Osteoblast (primary cell): ENCODE results near the gene FRMD4A. TPM values are rescaled to one million over a fixed set of nuclear protein-coding genes. Genes with fewer than 3 reads are reported as not detected.

Experiments
- DNase-seq: peaks from one replicate; pipeline ENCODE4 v3.0.0; 2011; ENCODE audit warnings: low spot score, mixed read lengths; ENCODE audit not compliant: insufficient read length; ENCODE audit errors: missing footprints
- H2AFZ ChIP-seq: 2 replicates; pipeline ENCODE4 v1.6.0; 2011; ENCODE audit warnings: mild to moderate bottlenecking, low read length
- H3K27ac ChIP-seq: 2 replicates; pipeline ENCODE4 v1.5.1; 2011; ENCODE audit warnings: mild to moderate bottlenecking, low read depth, low read length, moderate library complexity
- H3K27me3 ChIP-seq: 2 replicates; pipeline ENCODE4 v1.6.0; 2012; ENCODE audit warnings: mild to moderate bottlenecking, control low read depth, inconsistent platforms, low read length, moderate library complexity; ENCODE audit not compliant: insufficient read depth
- H3K36me3 ChIP-seq: 2 replicates; pipeline ENCODE4 v1.5.1; 2011; ENCODE audit warnings: mild to moderate bottlenecking, low read length, control low read depth, moderate library complexity; ENCODE audit not compliant: insufficient read depth
- H3K4me1 ChIP-seq: 2 replicates; pipeline ENCODE4 v1.5.1; 2011; ENCODE audit warnings: mild to moderate bottlenecking, low read length, control low read depth, moderate library complexity; ENCODE audit not compliant: insufficient read depth
- H3K4me2 ChIP-seq: 2 replicates; pipeline ENCODE4 v1.6.0; 2011; ENCODE audit warnings: mild to moderate bottlenecking, low read length; ENCODE audit not compliant: insufficient read depth
- H3K4me3 ChIP-seq: fragments of 200-600 bp; sonication (generic); 3 replicates; pipeline ENCODE4 v1.5.1; 2012; ENCODE audit warnings: mild to moderate bottlenecking, low read length, inconsistent platforms; ENCODE audit not compliant: insufficient read depth
- H3K79me2 ChIP-seq: 2 replicates; pipeline ENCODE4 v1.6.0; 2012; ENCODE audit warnings: mild to moderate bottlenecking, low read length, control low read depth, inconsistent platforms; ENCODE audit not compliant: insufficient read depth
- H3K9me3 ChIP-seq: 2 replicates; pipeline ENCODE4 v1.5.1; 2011; ENCODE audit warnings: low read depth, low read length, control low read depth
- H4K20me1 ChIP-seq: 2 replicates; pipeline ENCODE4 v1.6.0; 2012; ENCODE audit warnings: mild to moderate bottlenecking, low read length, control low read depth; ENCODE audit not compliant: insufficient read depth
- total RNA-seq: library from RNA; depleted of rRNA; stranded (reverse); fragments of >200 nt; gene quantifications from 2 replicates; pipeline ENCODE4 v1.2.3, GENCODE V29; 2012
- TF ChIP-seq, protein P1 (sequence below): IDR thresholded peaks from 2 replicates; pipeline ENCODE4 v1.5.1; 2011; ENCODE audit warnings: mild to moderate bottlenecking, low read depth, low read length, moderate library complexity; ENCODE audit errors: extremely low read depth

The FRMD4A gene
- total RNA-seq, 1 donor = 41.3 TPM

DNA sequence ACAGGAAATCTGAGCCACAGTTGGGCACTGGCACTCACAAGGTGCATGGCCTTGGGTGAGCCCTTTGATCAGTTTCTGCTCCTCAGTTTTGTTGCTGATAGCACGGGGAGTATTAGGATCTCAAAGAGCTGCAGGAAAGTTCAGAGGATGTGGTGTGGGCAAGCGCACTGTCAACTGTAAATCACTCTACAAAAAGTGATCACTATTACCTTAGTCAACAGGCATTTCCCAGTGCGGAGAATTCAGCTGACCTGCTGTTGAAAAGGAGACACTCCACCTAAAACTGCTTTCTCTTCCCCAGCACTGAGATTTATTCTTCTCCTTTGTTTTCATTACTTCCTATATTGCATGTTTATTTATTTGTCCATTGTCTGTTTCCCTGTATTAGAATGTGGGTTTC, 412.9 kb downstream of the FRMD4A start:
- H3K9me3 ChIP-seq = no peaks in the 10 kb centered on the region
- no peaks in the 10 kb centered on the region for H4K20me1 ChIP-seq
- no peak overlapping the region for H2AFZ ChIP-seq
- TF ChIP-seq, protein P1, sequence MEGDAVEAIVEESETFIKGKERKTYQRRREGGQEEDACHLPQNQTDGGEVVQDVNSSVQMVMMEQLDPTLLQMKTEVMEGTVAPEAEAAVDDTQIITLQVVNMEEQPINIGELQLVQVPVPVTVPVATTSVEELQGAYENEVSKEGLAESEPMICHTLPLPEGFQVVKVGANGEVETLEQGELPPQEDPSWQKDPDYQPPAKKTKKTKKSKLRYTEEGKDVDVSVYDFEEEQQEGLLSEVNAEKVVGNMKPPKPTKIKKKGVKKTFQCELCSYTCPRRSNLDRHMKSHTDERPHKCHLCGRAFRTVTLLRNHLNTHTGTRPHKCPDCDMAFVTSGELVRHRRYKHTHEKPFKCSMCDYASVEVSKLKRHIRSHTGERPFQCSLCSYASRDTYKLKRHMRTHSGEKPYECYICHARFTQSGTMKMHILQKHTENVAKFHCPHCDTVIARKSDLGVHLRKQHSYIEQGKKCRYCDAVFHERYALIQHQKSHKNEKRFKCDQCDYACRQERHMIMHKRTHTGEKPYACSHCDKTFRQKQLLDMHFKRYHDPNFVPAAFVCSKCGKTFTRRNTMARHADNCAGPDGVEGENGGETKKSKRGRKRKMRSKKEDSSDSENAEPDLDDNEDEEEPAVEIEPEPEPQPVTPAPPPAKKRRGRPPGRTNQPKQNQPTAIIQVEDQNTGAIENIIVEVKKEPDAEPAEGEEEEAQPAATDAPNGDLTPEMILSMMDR = no peak
- peaks cover 27% of the 10 kb centered on the region for H3K4me1 ChIP-seq
- no peak for DNase-seq
- no peaks in the 10 kb centered on the region for H3K79me2 ChIP-seq
- no peak overlapping the region for H3K4me3 ChIP-seq
- H3K4me2 ChIP-seq = no peak overlapping the region
- H3K36me3 ChIP-seq = no peaks in the 10 kb centered on the region
- H3K27ac ChIP-seq = no peak overlapping the region
- H3K27me3 ChIP-seq = no peaks in the 10 kb centered on the region

DNA sequence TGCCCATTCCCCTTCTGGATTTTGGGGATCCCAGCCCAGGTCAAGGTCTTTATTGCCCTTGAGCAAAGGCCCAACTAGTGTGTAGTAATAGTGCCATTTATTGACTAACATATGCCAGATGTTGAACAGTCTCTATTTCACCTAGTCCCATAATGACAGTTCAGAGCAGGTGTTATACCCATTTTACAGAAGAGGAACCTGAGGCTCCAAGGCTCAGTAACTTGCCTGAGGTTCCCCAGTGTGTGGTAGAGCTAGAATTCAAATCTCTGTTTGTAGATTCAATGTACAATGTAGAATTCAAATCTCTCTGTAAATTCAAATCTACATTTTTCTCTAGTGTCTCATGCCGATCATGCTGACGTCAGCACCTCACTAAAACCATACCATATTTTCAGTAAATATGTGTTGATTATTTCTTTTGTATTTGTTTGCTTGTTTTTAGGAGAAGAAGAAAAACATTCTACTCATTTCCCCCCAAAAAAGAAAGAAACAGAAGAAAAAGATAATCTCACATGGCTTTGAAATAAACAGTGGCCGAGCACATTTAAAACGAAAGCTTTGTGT, 414.3 kb downstream of the FRMD4A start:
- Histone ChIP-seq H4K20me1 (no peaks in the 10 kb centered on the region), H3K9me3 (no peaks in the 10 kb centered on the region), H3K4me3 (no peak overlapping the region), H2AFZ (no peak overlapping the region), H3K4me2 (no peak overlapping the region), H3K79me2 (no peaks in the 10 kb centered on the region), H3K27me3 (no peaks in the 10 kb centered on the region), H3K27ac (no peak overlapping the region), H3K36me3 (no peaks in the 10 kb centered on the region), H3K4me1 (peaks cover 18% of the 10 kb centered on the region)
- TF ChIP-seq, protein P1 = no peak
- no peak for DNase-seq

DNA sequence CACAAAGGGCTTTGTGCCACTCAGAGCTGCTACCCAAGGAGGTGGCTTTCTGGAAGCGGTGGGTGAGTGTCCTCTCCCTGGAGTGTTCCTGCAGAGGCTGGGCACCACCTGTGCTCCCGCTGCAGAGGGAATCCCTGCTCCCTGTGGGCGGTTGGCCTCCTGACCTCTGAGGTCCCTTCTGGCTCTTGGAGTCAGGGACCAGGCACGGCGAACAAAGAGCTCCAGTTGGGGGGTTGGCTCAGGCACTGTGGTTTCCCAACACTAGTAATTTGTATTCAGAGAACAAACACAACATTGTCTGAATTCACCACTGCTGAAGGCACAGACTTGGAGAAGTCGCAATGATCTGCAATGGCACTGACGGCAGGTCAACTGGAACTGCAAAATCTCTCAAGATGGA, 415.0 kb downstream of the FRMD4A start:
- Histone ChIP-seq H2AFZ (peak overlapping the region; percentile 16), H3K4me1 (peaks cover 13% of the 10 kb centered on the region), H3K27ac (no peak overlapping the region), H3K9me3 (no peaks in the 10 kb centered on the region), H3K79me2 (no peaks in the 10 kb centered on the region), H4K20me1 (no peaks in the 10 kb centered on the region), H3K4me2 (no peak overlapping the region), H3K4me3 (no peak overlapping the region), H3K27me3 (no peaks in the 10 kb centered on the region), H3K36me3 (no peaks in the 10 kb centered on the region)
- DNase-seq = no peak
- TF ChIP-seq, protein P1 = no peak

DNA sequence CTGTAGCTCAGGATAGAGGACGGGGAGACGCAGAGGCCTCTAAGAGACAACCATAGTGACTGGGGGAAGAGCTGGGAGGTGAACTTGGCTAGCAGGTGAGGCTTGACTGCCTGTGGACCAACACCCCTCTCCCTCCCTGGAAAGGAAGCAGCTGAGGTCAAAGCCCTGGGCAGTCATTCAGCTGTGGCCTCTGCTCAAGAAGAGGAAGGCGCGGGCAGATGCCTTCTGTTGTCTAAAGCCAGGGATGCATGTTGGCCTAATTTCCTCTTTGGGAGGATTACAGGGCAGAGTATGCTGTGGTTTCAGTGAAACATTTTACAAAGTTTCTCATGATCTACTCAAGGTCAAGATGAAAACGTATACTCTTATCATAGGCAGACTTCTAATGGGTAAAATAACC, 416.8 kb downstream of the FRMD4A start:
- Histone ChIP-seq H3K4me1 (peaks cover 3% of the 10 kb centered on the region), H2AFZ (no peak overlapping the region), H3K4me2 (no peak overlapping the region), H3K27ac (no peak overlapping the region), H4K20me1 (no peaks in the 10 kb centered on the region), H3K36me3 (no peaks in the 10 kb centered on the region), H3K27me3 (no peaks in the 10 kb centered on the region), H3K9me3 (no peaks in the 10 kb centered on the region), H3K79me2 (no peaks in the 10 kb centered on the region), H3K4me3 (no peak overlapping the region)
- TF ChIP-seq, protein P1 = no peak
- DNase-seq = no peak
